ENCODE results near the gene ZNF625.
"Not testable (repeated sequence)": the region's sequence is repeated elsewhere in the genome, so short reads cannot be mapped to it uniquely, and the experiment has no call there.

ZNF625 gene

DNA sequence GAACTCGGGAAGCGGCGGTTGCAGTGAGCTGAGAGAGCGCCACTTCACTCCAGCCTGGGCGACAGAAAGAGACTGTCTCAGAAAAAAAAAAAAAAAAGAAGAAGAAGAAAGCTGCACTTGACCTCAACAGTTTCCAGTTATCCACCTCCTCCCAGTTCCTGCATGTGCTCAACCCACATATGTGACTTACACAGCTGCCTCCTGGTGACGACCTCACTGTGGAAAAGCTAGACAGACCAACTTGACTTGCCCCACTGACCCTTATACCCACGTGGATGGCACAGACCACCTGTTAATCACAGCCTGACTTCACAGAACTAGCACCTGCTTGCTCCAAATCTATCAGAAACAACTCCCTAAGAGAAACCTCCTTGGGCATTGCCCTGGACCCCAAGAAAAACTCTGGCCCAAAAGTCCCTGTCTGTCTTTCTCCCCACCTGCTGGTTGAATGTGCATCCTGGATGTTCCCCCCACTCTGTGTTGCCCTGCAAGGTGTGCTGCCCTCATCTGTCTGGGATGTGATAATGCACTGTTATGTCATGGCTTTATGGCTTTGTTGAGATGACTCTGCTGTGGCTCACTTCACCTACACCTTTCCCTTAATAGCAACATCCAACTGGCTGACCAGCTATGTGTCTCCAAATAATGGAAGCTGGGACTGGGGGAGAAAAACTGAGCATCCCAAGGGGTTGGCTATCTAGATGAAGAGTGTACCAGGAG is 19.2 kb downstream of the ZNF625 start:
- DNase-seq: no peak

DNA sequence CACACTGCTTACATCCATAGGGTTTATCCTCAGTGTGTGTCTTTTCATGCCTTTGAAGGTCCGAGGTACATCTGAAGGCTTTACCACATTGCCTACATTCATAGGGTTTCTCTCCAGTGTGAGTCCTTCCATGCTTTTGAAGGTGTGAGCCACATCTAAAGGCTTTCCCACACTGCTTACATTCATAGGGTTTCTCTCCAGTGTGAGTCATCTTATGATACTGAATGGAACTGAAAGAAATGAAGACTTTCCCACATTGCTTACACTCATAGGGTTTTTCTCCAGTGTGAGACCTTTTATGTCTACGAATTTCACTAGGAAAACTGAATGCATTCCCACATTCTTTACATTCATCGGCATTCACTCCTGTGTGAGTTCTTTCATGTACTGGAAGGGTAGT is 23.5 kb downstream of the ZNF625 start:
- DNase-seq: no peak

DNA sequence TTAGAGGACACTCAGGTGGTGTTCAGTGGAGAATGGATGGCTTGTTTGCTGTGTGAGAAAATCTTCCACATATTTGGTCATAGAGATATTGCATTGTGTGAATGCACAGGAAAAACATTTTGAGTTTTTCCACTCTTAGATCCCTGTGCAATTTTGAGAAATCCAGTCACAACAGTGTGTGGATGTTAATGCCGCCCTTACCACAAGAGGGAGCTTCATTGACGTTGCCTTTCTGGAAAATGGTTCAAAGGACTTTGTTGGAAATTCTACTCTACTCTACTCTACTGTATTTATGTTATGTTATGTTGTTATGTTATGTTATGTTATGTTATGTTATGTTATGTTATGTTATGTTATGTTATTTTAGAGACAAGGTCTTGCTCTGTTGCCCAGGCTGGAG is 29.8 kb downstream of the ZNF625 start:
- DNase-seq: no peak

- no peak for DNase-seq
Observed at GRCh38 chr19:12117201-12117970, 39.1 kb downstream of the ZNF625 start.

- DNase-seq: no peak
Observed at GRCh38 chr19:12113121-12113520, 43.4 kb downstream of the ZNF625 start.

DNA sequence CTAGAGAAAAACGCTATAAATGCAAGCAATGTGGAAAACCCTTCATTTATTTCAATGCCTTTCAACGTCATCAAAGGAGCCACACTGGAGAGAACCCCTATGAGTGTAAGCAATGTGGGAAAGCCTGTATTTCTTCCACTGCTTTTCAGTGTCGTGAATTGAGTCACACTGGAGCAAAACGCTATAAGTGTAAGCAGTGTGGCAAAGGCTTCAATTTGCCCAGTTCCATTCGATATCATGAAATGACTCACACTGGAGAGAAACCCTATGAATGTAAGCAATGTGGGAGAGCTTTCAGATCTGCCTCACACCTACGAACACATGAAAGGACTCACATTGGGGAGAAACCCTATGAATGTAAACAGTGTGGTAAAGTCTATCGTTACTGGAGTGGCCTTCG is 43.8 kb downstream of the ZNF625 start:
- no peak for DNase-seq

GRCh38 chr19:12111943-12112637 is 44.4 kb downstream of the ZNF625 start:
- DNase-seq: peak; percentile 47

DNA sequence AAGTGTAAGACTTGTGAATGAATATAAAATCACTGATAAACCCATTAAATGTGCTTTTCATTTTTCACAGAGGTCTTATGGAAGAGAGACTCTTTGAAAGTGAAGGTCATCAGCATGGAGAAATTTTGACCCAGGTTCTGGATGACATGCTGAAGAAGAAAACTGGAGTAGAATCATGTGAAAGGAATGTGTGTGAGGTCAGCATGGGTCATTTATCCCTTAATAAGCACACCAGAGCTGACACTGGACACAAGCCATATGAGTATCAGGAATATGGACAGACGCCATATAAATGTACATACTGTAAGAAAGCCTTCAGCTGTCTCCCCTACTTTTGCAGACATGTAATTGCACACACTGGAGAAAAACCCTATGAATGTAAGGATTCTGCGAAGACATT is 45.4 kb downstream of the ZNF625 start:
- no peak for DNase-seq

GRCh38 chr19:12103909-12104308 is 52.6 kb downstream of the ZNF625 start:
- DNase-seq: not testable (repeated sequence)

DNA sequence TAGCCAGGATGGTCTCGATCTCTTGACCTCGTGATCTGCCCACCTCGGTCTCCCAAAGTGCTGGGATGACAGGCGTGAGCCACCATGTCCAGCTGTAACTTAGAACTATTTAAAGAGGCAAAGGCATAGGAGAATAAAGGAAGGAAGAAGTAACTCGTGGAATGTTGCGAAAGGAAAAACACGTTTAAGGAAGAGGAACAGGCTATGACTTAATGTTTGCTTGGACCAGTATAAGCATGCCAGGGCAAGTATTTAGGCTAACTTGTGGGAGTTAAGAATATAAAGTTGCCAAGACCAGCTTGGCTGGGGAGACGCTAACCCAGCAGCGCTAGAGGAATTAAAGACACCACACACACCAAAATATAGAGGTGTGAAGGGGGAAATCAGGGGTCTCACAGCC is 58.5 kb downstream of the ZNF625 start:
- no peak for DNase-seq

GRCh38 chr19:12095111-12095790 is 61.3 kb downstream of the ZNF625 start:
- no peak for DNase-seq

Data from fibroblast of skin of scalp (primary cell).